ENCODE measurements around the gene GRAP2. TPM values are rescaled to one million over a fixed set of nuclear protein-coding genes. Genes with fewer than 3 reads are reported as not detected.

GRAP2 gene
- polyA plus RNA-seq, 1 of the 3 experiments (the other 2 are of a cell fraction) = 0.13 TPM

- Histone ChIP-seq H3K79me2 (ENCODE audit: insufficient read depth) (no peaks in the 10 kb centered on the region), H3K9me3 (no peaks in the 10 kb centered on the region), H3K36me3 (replicated peaks in 1 of 2; ENCODE audit: control insufficient read depth in 1 of 2, insufficient read depth in 2 of 2, low read length in 1 of 2) (no peaks in the 10 kb centered on the region), H3K27ac (ENCODE audit: low read depth in 2 of 2, low read length in 1 of 2) (peak overlapping the region in 1 of 2 experiments; percentile 81; a peak in 2 of 4 replicates), H3F3A (replicated peaks; ENCODE audit: insufficient read depth) (peaks cover 7% of the 10 kb centered on the region), H3K4me2 (peak overlapping the region; percentile 50), H3K9ac (peak overlapping the region; percentile 31; the same call in 1 of the 2 replicates), H2AFZ (ENCODE audit: low read depth) (peak overlapping the region; percentile 51; the same call in 1 of the 2 replicates), H4K20me1 (ENCODE audit: insufficient read depth) (no peaks in the 10 kb centered on the region), H3K27me3 (ENCODE audit: insufficient read depth) (no peaks in the 10 kb centered on the region), H3K4me3 (ENCODE audit: low read depth in 2 of 2, low read length in 1 of 2) (no peak overlapping the region), H3K4me1 (ENCODE audit: control insufficient read depth in 1 of 2, insufficient read depth in 2 of 2, low read depth in 1 of 2, low read length in 1 of 2) (peaks cover 0 to 8% of the 10 kb centered on the region in 2 experiments; a peak in 1 of 4 replicates), H3K9me2 (no peaks in the 10 kb centered on the region)
- CTCF ChIA-PET = no interaction called here
- POLR2A ChIA-PET = no interaction called here
- no peak for DNase-seq
- TF ChIP-seq, protein P1, sequence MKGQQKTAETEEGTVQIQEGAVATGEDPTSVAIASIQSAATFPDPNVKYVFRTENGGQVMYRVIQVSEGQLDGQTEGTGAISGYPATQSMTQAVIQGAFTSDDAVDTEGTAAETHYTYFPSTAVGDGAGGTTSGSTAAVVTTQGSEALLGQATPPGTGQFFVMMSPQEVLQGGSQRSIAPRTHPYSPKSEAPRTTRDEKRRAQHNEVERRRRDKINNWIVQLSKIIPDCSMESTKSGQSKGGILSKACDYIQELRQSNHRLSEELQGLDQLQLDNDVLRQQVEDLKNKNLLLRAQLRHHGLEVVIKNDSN (IDR thresholded peaks at IDR 0.05; ENCODE audit: borderline replicate concordance, low read depth) = no peak
- TF ChIP-seq SMC3 (IDR thresholded peaks at IDR 0.05; ENCODE audit: low read depth, low read length) = no peak
- no peak for TF ChIP-seq MEF2A (IDR thresholded peaks at IDR 0.05; ENCODE audit: borderline replicate concordance, low read depth)
- TF ChIP-seq RCOR1 (IDR thresholded peaks at IDR 0.05; ENCODE audit: low read length) = no peak
- TF ChIP-seq, protein P2, sequence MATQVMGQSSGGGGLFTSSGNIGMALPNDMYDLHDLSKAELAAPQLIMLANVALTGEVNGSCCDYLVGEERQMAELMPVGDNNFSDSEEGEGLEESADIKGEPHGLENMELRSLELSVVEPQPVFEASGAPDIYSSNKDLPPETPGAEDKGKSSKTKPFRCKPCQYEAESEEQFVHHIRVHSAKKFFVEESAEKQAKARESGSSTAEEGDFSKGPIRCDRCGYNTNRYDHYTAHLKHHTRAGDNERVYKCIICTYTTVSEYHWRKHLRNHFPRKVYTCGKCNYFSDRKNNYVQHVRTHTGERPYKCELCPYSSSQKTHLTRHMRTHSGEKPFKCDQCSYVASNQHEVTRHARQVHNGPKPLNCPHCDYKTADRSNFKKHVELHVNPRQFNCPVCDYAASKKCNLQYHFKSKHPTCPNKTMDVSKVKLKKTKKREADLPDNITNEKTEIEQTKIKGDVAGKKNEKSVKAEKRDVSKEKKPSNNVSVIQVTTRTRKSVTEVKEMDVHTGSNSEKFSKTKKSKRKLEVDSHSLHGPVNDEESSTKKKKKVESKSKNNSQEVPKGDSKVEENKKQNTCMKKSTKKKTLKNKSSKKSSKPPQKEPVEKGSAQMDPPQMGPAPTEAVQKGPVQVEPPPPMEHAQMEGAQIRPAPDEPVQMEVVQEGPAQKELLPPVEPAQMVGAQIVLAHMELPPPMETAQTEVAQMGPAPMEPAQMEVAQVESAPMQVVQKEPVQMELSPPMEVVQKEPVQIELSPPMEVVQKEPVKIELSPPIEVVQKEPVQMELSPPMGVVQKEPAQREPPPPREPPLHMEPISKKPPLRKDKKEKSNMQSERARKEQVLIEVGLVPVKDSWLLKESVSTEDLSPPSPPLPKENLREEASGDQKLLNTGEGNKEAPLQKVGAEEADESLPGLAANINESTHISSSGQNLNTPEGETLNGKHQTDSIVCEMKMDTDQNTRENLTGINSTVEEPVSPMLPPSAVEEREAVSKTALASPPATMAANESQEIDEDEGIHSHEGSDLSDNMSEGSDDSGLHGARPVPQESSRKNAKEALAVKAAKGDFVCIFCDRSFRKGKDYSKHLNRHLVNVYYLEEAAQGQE (IDR thresholded peaks at IDR 0.05; ENCODE audit: low read depth, low read length) = no peak
- TF ChIP-seq, protein P3, sequence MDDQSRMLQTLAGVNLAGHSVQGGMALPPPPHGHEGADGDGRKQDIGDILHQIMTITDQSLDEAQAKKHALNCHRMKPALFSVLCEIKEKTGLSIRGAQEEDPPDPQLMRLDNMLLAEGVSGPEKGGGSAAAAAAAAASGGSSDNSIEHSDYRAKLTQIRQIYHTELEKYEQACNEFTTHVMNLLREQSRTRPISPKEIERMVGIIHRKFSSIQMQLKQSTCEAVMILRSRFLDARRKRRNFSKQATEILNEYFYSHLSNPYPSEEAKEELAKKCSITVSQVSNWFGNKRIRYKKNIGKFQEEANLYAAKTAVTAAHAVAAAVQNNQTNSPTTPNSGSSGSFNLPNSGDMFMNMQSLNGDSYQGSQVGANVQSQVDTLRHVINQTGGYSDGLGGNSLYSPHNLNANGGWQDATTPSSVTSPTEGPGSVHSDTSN (IDR thresholded peaks at IDR 0.05) = 0 out of 2 replicates have a peak, but pooled peaks have one; percentile 4
- TF ChIP-seq NFIC (IDR thresholded peaks at IDR 0.05; ENCODE audit: borderline replicate concordance) = no peak
- no peak for TF ChIP-seq FOXJ3 (CRISPR knock-in tag; IDR thresholded peaks at IDR 0.05)
- no peak for TF ChIP-seq FOXM1 (IDR thresholded peaks at IDR 0.05; ENCODE audit: low read depth)
- TF ChIP-seq EZH2phosphoT487 (IDR thresholded peaks at IDR 0.05; ENCODE audit: borderline replicate concordance, low read depth) = no peak
- no peak for TF ChIP-seq USF2 (IDR thresholded peaks at IDR 0.05; ENCODE audit: borderline replicate concordance, low read depth, low read length)
- no peak for TF ChIP-seq SIN3A (IDR thresholded peaks at IDR 0.05; ENCODE audit: borderline replicate concordance, low read depth, low read length)
- TF ChIP-seq GATA2 (CRISPR knock-in tag; IDR thresholded peaks at IDR 0.05) = no peak
- peak; percentile 38; the same call in 1 of the 2 replicates for TF ChIP-seq TCF12 (IDR thresholded peaks at IDR 0.05)
- no peak for TF ChIP-seq EP300 (IDR thresholded peaks at IDR 0.05; ENCODE audit: borderline replicate concordance in 1 of 2, low read depth in 1 of 2, low read length in 1 of 2)
- no peak for TF ChIP-seq TEAD4 (IDR thresholded peaks at IDR 0.05; ENCODE audit: borderline replicate concordance, insufficient read depth)
- WGBS (ENCODE audit: low lambda C conversion rate) = 46% methylated on average over 11 of the region's 13 CpGs
Observed at GRCh38 chr22:39960791-39961746, 60.2 kb downstream of the GRAP2 start.
